Smooth muscle cell of bladder (primary cell): ENCODE results near the gene AURKAIP1. TPM values are rescaled to one million over a fixed set of nuclear protein-coding genes. Genes with fewer than 3 reads are reported as not detected.

Source experiments
- total RNA-seq: library from RNA; depleted of rRNA; stranded (reverse); fragments of >200 nt; gene quantifications from 2 replicates; pipeline ENCODE4 v1.2.3, GENCODE V29; 2014

Gene AURKAIP1
- 93.0 and 96.6 TPM in 2 replicates for total RNA-seq

GRCh38 chr1:1374929-1375662 is at the start of gene AURKAIP1:
AURKAIP1 (minus strand) TSS chr1:1375207; CDS start chr1:1374756, 451 bp downstream.

GRCh38 chr1:1421147-1421906 is 46.3 kb upstream of the AURKAIP1 start, which contains the start of gene ANKRD65:
ANKRD65 (minus strand) TSS chr1:1421276; CDS start chr1:1421005, 271 bp downstream.

GRCh38 chr1:1406821-1407635 is 32.0 kb upstream of the AURKAIP1 start, which contains the start of gene MRPL20:
MRPL20 (minus strand) TSS chr1:1407293; CDS start chr1:1407217, 76 bp downstream.

GRCh38 chr1:1399187-1399871 is 24.3 kb upstream of the AURKAIP1 start, which contains the start of gene CCNL2:
CCNL2 (minus strand) TSS chr1:1399335; CDS start chr1:1399306, 29 bp downstream.

GRCh38 chr1:1358433-1359271 is 16.4 kb downstream of the AURKAIP1 start, which contains the start of gene MXRA8:
MXRA8 (minus strand) TSS chr1:1358555; CDS start chr1:1358504, 51 bp downstream.

DNA sequence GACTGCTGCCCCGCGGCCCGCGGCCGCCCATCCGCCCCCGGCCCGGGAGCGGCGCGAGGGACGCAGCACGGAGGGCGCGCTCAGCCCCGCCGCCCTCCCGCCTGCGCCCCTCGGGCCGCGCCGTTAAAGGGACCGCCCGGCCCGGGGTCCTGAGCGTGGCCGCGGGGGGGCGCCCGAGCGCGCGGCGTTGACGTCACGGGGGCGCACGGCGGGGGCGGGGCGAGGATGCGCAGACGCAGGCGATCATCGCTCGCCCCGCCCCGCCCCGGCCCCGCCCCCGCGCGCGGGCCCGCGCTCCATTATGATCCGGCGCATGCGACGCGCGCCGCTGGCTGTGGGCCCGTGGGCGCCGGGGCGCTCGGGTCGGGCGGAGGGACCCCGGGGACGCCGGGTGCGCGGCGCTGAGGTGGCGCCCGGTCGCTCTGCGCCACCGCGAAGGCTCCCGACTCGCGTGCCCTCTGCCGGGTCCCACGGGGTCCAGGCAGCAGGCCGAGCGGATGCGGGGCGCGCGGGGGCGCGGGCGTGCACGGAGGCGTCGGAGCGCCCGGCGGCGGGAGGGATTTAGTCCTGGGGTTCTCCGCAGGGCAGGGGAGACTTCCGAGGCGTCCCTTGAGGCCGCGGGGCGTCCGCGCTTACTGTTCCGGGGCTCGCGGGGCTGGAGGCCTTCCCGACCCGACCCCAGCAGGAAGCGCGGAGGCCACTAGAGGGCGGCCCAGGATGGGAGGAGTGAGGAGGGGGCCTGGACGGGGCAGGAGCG is 25.6 kb downstream of the AURKAIP1 start, which contains the start of gene DVL1:
TSS of gene DVL1 (minus strand) at position 163 of the 757 bp plus-strand sequence. CDS start 353 bp downstream, outside the sequence.

GRCh38 chr1:1331068-1331965 is 43.7 kb downstream of the AURKAIP1 start, which contains the start of gene TAS1R3:
TAS1R3 (plus strand) TSS chr1:1331280; CDS start chr1:1331346, 66 bp downstream.

GRCh38 chr1:1324524-1325287 is 50.3 kb downstream of the AURKAIP1 start, which contains the start of the genes CPTP and INTS11:
CPTP (plus strand) TSS chr1:1324802; CDS start chr1:1326911, 2,109 bp downstream.
INTS11 (minus strand) TSS chr1:1324660; CDS start chr1:1324608, 52 bp downstream.

Other genes with a start within 250 kb of the AURKAIP1 start
- not detected in 2 replicates for gene TTLL10, start 201.3 kb downstream of the AURKAIP1 start, total RNA-seq
- 0.55 TPM in 1 of 2 replicates, not detected in the other for gene TNFRSF18, start 168.6 kb downstream of the AURKAIP1 start, total RNA-seq
- gene TNFRSF4, start 161.1 kb downstream of the AURKAIP1 start, total RNA-seq = 0.14 and 0.18 TPM in 2 replicates
- gene SDF4, start 143.2 kb downstream of the AURKAIP1 start, total RNA-seq = 117 and 125 TPM in 2 replicates
- gene B3GALT6, start 143.0 kb downstream of the AURKAIP1 start, total RNA-seq = 16.2 and 21.7 TPM in 2 replicates
- gene C1QTNF12, start 128.5 kb downstream of the AURKAIP1 start, total RNA-seq = 0.83 and 1.3 TPM in 2 replicates
- gene UBE2J2, start 101.4 kb downstream of the AURKAIP1 start, total RNA-seq = 34.0 and 44.7 TPM in 2 replicates
- gene SCNN1D, start 94.8 kb downstream of the AURKAIP1 start, total RNA-seq = 0.71 and 0.74 TPM in 2 replicates
- gene ACAP3, start 67.3 kb downstream of the AURKAIP1 start, total RNA-seq = 19.2 and 25.7 TPM in 2 replicates
- gene PUSL1, start 66.6 kb downstream of the AURKAIP1 start, total RNA-seq = 9.2 and 12.0 TPM in 2 replicates
- 47.5 and 50.3 TPM in 2 replicates for gene INTS11, start 50.5 kb downstream of the AURKAIP1 start, total RNA-seq
- gene CPTP, start 50.4 kb downstream of the AURKAIP1 start, total RNA-seq = 7.0 and 9.1 TPM in 2 replicates
- gene TAS1R3, start 43.9 kb downstream of the AURKAIP1 start, total RNA-seq = 0.14 and 0.18 TPM in 2 replicates
- 48.4 and 72.1 TPM in 2 replicates for gene DVL1, start 25.8 kb downstream of the AURKAIP1 start, total RNA-seq
- gene MXRA8, start 16.7 kb downstream of the AURKAIP1 start, total RNA-seq = 236 and 258 TPM in 2 replicates
- gene CCNL2, start 24.1 kb upstream of the AURKAIP1 start, total RNA-seq = 103 and 153 TPM in 2 replicates
- gene MRPL20, start 32.1 kb upstream of the AURKAIP1 start, total RNA-seq = 95.4 and 96.7 TPM in 2 replicates
- gene ANKRD65, start 46.1 kb upstream of the AURKAIP1 start, total RNA-seq = 0.28 and 0.46 TPM in 2 replicates
- gene VWA1, start 60.5 kb upstream of the AURKAIP1 start, total RNA-seq = 2.8 and 3.7 TPM in 2 replicates
- not detected in 2 replicates for gene ATAD3C, start 74.5 kb upstream of the AURKAIP1 start, total RNA-seq
- 12.8 TPM in 2 replicates for gene ATAD3B, start 96.6 kb upstream of the AURKAIP1 start, total RNA-seq
- 20.9 and 25.9 TPM in 2 replicates for gene ATAD3A, start 137.0 kb upstream of the AURKAIP1 start, total RNA-seq
- gene TMEM240, start 165.4 kb upstream of the AURKAIP1 start, total RNA-seq = 2.1 and 3.3 TPM in 2 replicates
- gene SSU72, start 199.7 kb upstream of the AURKAIP1 start, total RNA-seq = 43.2 and 77.1 TPM in 2 replicates
- 0.43 and 0.92 TPM in 2 replicates for gene FNDC10, start 224.9 kb upstream of the AURKAIP1 start, total RNA-seq
- gene MIB2, start 240.3 kb upstream of the AURKAIP1 start, total RNA-seq = 67.7 and 103 TPM in 2 replicates